HepG2 (cell line): ENCODE data around the gene NIFK. TPM values are rescaled to one million over a fixed set of nuclear protein-coding genes. Genes with fewer than 3 reads are reported as not detected.

ENCODE experiments used
- ATAC-seq: fragments of 200-7000 bp; cut with Tn5 transposase; 3 replicates; pipeline ENCODE4 v1.9.1; 2020; ENCODE audit warnings: mild to moderate bottlenecking, moderate library complexity
- BruUV-seq: library from RNA; stranded (reverse); fragments of 400-500 nt; replicated peaks from 2 replicates; lab custom pipeline; 2021; lab: Mats Ljungman, UMichigan
- CTCF ChIA-PET: fragments of 300-600 bp; formaldehyde crosslinking; extraction: SDS; loops from one replicate; lab custom pipeline; 2021; ENCODE audit warnings: low total read pairs, inconsistent platforms, low intra/inter-chr PET ratio; lab: Yijun Ruan, JAX
- POLR2A ChIA-PET: fragments of 350-600 bp; sonication (Branson Sonifier 250); formaldehyde crosslinking; loops from one replicate; lab custom pipeline; 2020; ENCODE audit warnings: antibody characterized with exemption, inconsistent platforms; lab: Yijun Ruan, JAX
- DNase-seq: peaks from one replicate; pipeline ENCODE4 v3.0.0-alpha.2; 2015; ENCODE audit warnings: low spot score
- FAIRE-seq: peaks from 3 replicates; lab custom pipeline; 2011; peaks lifted over from hg19 to GRCh38; lab: Jason Lieb, UNC
- H2AFZ ChIP-seq: one replicate; pipeline ENCODE4 v1.6.1; 2011; ENCODE audit warnings: low read length, inconsistent platforms
- H3K27ac ChIP-seq: fragments of 300-600 bp; 3 replicates; pipeline ENCODE4 v1.8.0; 2011; ENCODE audit warnings: mixed run types, mild to moderate bottlenecking, mixed read lengths, low read length, inconsistent platforms; ENCODE audit not compliant: insufficient read depth; ENCODE audit errors: extremely low read length
- H3K27me3 ChIP-seq, 2 experiments: fragments of 200-600 bp in 1 of 2; 2 replicates in 1 of 2; 3 replicates in 1 of 2; pipeline versions ENCODE4 v1.6.0 to v1.8.0; 2011; ENCODE audit warnings: low read length in 2 of 2, mild to moderate bottlenecking in 2 of 2, moderate library complexity in 2 of 2, inconsistent platforms in 1 of 2; ENCODE audit not compliant: insufficient read depth in 2 of 2, control insufficient read depth in 1 of 2
- H3K36me3 ChIP-seq, 2 experiments: fragments of 200-600 bp in 1 of 2; replicated peaks in 1 of 2; 2 replicates in 1 of 2; 3 replicates in 1 of 2; pipeline versions ENCODE4 v1.5.1 to v1.8.0; 2011; ENCODE audit warnings: low read length in 2 of 2, inconsistent platforms in 1 of 2; ENCODE audit not compliant: insufficient read depth in 2 of 2, control insufficient read depth in 1 of 2
- H3K4me1 ChIP-seq: 2 replicates; pipeline ENCODE4 v1.5.1; 2012; ENCODE audit warnings: low read length, inconsistent platforms; ENCODE audit not compliant: insufficient read depth
- H3K4me2 ChIP-seq: 2 replicates; pipeline ENCODE4 v1.6.0; 2011; ENCODE audit warnings: low read depth, low read length, inconsistent platforms
- H3K4me3 ChIP-seq, 3 experiments: fragments of 200-600 bp in 1 of 3; sonication (generic), shearing (Covaris generic) in 1 of 3; replicated peaks in 1 of 3; 2 replicates each; pipeline ENCODE4 v1.5.1; 2011 to 2016; ENCODE audit warnings: low read length in 3 of 3, inconsistent platforms in 2 of 3, low read depth in 2 of 3, mild to moderate bottlenecking in 2 of 3, control low read depth in 1 of 3, mixed read lengths in 1 of 3; ENCODE audit not compliant: insufficient read depth in 1 of 3
- H3K79me2 ChIP-seq: one replicate; pipeline ENCODE4 v1.6.1; 2011; ENCODE audit warnings: low read length, inconsistent platforms; ENCODE audit not compliant: insufficient read depth
- H3K9ac ChIP-seq: 2 replicates; pipeline ENCODE4 v1.6.0; 2011; ENCODE audit warnings: mild to moderate bottlenecking, low read depth, low read length, inconsistent platforms; ENCODE audit not compliant: insufficient read depth
- H3K9me3 ChIP-seq: 2 replicates; pipeline ENCODE4 v1.5.1; 2012; ENCODE audit warnings: mild to moderate bottlenecking, low read length
- H4K20me1 ChIP-seq: 2 replicates; pipeline ENCODE4 v1.6.0; 2011; ENCODE audit warnings: inconsistent platforms, mild to moderate bottlenecking, low read length, moderate library complexity; ENCODE audit not compliant: insufficient read depth
- CEBPG ChIP-seq: IDR thresholded peaks from 2 replicates; pipeline ENCODE4 v1.6.1; 2016
- CEBPZ ChIP-seq: IDR thresholded peaks from 2 replicates; pipeline ENCODE4 v1.6.1; 2012; ENCODE audit warnings: low read length, improper control_type of control experiment
- FOXA1 ChIP-seq, 2 experiments: fragments of 450-650 bp in 1 of 2; sonication (generic) in 1 of 2; formaldehyde crosslinking in 1 of 2; IDR thresholded peaks; 2 replicates each; pipeline versions ENCODE4 v1.4.0 to v1.6.1; 2016 to 2020; ENCODE audit warnings: missing genetic modification reagents in 1 of 2
- GFI1 ChIP-seq: sonication (generic); formaldehyde crosslinking; IDR thresholded peaks from 2 replicates; pipeline ENCODE4 v1.5.0; 2020; ENCODE audit warnings: missing genetic modification reagents, mild to moderate bottlenecking, borderline replicate concordance
- JARID2 ChIP-seq: sonication (generic); formaldehyde crosslinking; IDR thresholded peaks from 2 replicates; pipeline ENCODE4 v1.8.1; 2023; ENCODE audit warnings: missing genetic modification reagents, inconsistent platforms; ENCODE audit not compliant: insufficient replicate concordance
- RORA ChIP-seq: sonication (generic); formaldehyde crosslinking; IDR thresholded peaks from 2 replicates; pipeline ENCODE4 v1.5.0; 2020; ENCODE audit warnings: mild to moderate bottlenecking, missing genetic modification reagents, moderate library complexity
- YEATS2 ChIP-seq: sonication (generic); formaldehyde crosslinking; IDR thresholded peaks from 2 replicates; pipeline ENCODE4 v1.4.0; 2020; ENCODE audit warnings: missing genetic modification reagents, borderline replicate concordance
- ZFX ChIP-seq: sonication (generic); formaldehyde crosslinking; IDR thresholded peaks from 2 replicates; pipeline ENCODE4 v1.4.0; 2020; ENCODE audit warnings: mild to moderate bottlenecking, low read depth, missing genetic modification reagents, moderate library complexity
- ZKSCAN1 ChIP-seq: fragments of 150-350 bp; IDR thresholded peaks from 2 replicates; pipeline ENCODE4 v1.6.1; 2014; ENCODE audit warnings: low read length
- ZNF12 ChIP-seq: sonication (generic); formaldehyde crosslinking; IDR thresholded peaks from 2 replicates; pipeline ENCODE4 v1.5.0; 2020; ENCODE audit warnings: missing genetic modification reagents
- ZNF513 ChIP-seq: sonication (generic); formaldehyde crosslinking; conservative IDR thresholded peaks from 2 replicates; pipeline ENCODE4 v1.5.0; 2020; ENCODE audit warnings: missing genetic modification reagents
- ZNF574 ChIP-seq: sonication (generic); formaldehyde crosslinking; IDR thresholded peaks from 2 replicates; pipeline ENCODE4 v1.4.0; 2020; ENCODE audit warnings: missing genetic modification reagents
- ZNF614 ChIP-seq: IDR thresholded peaks from 2 replicates; pipeline ENCODE4 v1.6.1; 2018; ENCODE audit warnings: missing biosample characterization, missing genetic modification reagents, inconsistent platforms, borderline replicate concordance
- ZNF816 ChIP-seq: sonication (generic); formaldehyde crosslinking; IDR thresholded peaks from 2 replicates; pipeline ENCODE4 v1.8.0; 2022; ENCODE audit warnings: missing genetic modification reagents, mild to moderate bottlenecking, borderline replicate concordance
- WGBS: methylation state at CpG from one replicate; pipeline ENCODE4 v1.1.6; 2017; ENCODE audit warnings: low lambda C conversion rate; 5-methylcytosine and 5-hydroxymethylcytosine counted together
- in situ Hi-C: cut with HindIII; loops from 2 replicates; pipeline ENCODE4 v1.10.0; 2017; ENCODE audit warnings: low pct_unique_long_range_greater_than_20kb; ENCODE audit not compliant: extremely low pct_ligation_motif_present
- intact Hi-C: fragments of 100-400 bp; cut with micrococcal nuclease; formaldehyde crosslinking; loops from one replicate; pipeline ENCODE4 v1.10.0; 2022; ENCODE audit not compliant: unreplicated experiment
- polyA plus RNA-seq, 8 experiments: library from polyadenylated mRNA; depleted of rRNA in 3 of 8; stranded (reverse) in 7 of 8; unstranded in 1 of 8; fragments of >200 nt; fragmentation: Illumina TruSeq in 4 of 8; extraction: Trizol in 4 of 8; gene quantifications; 2 replicates each; pipeline versions ENCODE4 v1.2.1 to v1.2.3, GENCODE V29; 2011 to 2016; ENCODE audit warnings: low read depth in 4 of 8, missing spikeins in 1 of 8, mixed read lengths in 1 of 8; ENCODE audit not compliant: insufficient read depth in 1 of 8
- total RNA-seq, 5 experiments: library from RNA; depleted of rRNA; stranded (reverse); fragments of >200 nt; fragmentation: Illumina TruSeq; extraction: Trizol; gene quantifications; 2 replicates each; pipeline ENCODE4 v1.2.3, GENCODE V29; 2016; ENCODE audit warnings: low read depth in 1 of 5
- TF ChIP-seq, protein P1 (sequence below), 2 experiments: fragments of 450-650 bp in 1 of 2; sonication (generic) in 1 of 2; formaldehyde crosslinking; IDR thresholded peaks; 2 replicates each; pipeline versions ENCODE4 v1.5.0 to v1.8.0; 2020 to 2022; ENCODE audit warnings: mild to moderate bottlenecking in 1 of 2, missing genetic modification reagents in 1 of 2

The NIFK gene
- total and polyA plus RNA-seq, 2 of the 13 experiments (the other 11 are each of a cell fraction or from before 2014, with no cell fraction given), result 19.6 to 105 TPM

DNA sequence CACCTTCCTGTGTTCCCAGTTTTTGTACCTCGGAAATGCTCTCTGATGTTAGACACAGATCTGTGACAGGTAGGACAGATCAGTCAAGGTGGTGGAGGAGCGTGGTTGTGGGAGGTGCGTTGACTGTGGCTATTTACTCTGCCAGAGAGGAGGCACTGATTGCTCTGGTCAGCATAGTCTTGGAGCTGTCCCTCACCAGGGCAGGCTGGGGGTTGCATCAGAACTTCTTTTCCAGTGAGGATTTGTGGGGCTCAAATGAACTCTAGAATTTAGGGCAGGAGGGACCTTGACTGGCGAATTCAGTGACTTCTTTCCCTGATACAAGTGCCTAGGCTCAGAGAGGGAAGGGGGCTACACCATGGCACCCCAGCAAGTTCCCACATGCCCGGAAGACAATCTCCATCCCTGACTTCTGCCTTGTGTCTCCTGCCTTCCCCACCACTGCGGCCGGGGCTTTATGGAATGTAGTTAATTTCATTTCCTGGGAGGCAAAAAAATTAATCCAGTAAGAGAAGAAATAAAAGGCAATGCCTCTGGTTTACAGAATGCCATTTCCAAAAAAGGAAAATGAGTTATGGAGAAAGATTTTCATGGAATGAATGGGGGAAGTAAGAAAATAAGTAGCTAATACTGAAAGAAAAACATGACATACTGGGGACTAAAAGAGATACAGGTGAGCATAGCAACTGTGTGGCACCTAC is 26.1 kb downstream of the NIFK start:
- H3K27ac ChIP-seq, result no peak overlapping the region
- H3K4me2 ChIP-seq, result no peak overlapping the region
- peaks cover 1 to 26% of the 10 kb centered on the region in 2 experiments; a peak in 3 of 5 replicates for H3K27me3 ChIP-seq
- POLR2A ChIA-PET, result interaction anchor here (0.6 to 0.9 kb wide), 2 partner anchors 10 to 180 kb away, joined by 3 to 6 read pairs; partner anchors contain the start of gene RNU4ATAC
- intact Hi-C loops (no loop called here), in situ Hi-C loops (loop anchor here (10.0 kb wide), 1 partner anchor 116 kb away; no protein-coding TSS in a partner anchor)
- no peak overlapping the region for H2AFZ ChIP-seq
- DNase-seq (no peak), ATAC-seq (peak; percentile 40), FAIRE-seq (no peak)
- H3K9me3 ChIP-seq, result no peaks in the 10 kb centered on the region
- no peak overlapping the region for H3K4me3 ChIP-seq
- WGBS, result 25% methylated on average over 7 of the region's 7 CpGs
- H3K36me3 ChIP-seq, result no peaks in the 10 kb centered on the region
- BruUV-seq, result no TSS peak
- peaks cover 55% of the 10 kb centered on the region for H3K4me1 ChIP-seq
- no peaks in the 10 kb centered on the region for H3K79me2 ChIP-seq
- CTCF ChIA-PET, result no interaction called here
- no peak overlapping the region for H3K9ac ChIP-seq
- H4K20me1 ChIP-seq, result no peaks in the 10 kb centered on the region
- TF ChIP-seq ZNF12 (no peak), ZFX (CRISPR knock-in tag) (no peak), FOXA1 (IDR thresholded peaks at IDR 0.05) (no peak), FOXA1 (CRISPR knock-in tag; IDR thresholded peaks at IDR 0.05) (peak; percentile 49), ZNF513 (CRISPR knock-in tag) (no peak), GFI1 (CRISPR knock-in tag) (peak; percentile 71; the same call in 1 of the 2 replicates), JARID2 (CRISPR knock-in tag) (no peak), YEATS2 (no peak), ZNF574 (CRISPR knock-in tag) (no peak), ZKSCAN1 (no peak), ZNF614 (no peak), ZNF816 (CRISPR knock-in tag) (no peak), CEBPG (peak; percentile 37), RORA (CRISPR knock-in tag) (no peak), CEBPZ (no peak)
- TF ChIP-seq, protein P1, sequence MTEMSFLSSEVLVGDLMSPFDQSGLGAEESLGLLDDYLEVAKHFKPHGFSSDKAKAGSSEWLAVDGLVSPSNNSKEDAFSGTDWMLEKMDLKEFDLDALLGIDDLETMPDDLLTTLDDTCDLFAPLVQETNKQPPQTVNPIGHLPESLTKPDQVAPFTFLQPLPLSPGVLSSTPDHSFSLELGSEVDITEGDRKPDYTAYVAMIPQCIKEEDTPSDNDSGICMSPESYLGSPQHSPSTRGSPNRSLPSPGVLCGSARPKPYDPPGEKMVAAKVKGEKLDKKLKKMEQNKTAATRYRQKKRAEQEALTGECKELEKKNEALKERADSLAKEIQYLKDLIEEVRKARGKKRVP (CRISPR knock-in tag; IDR thresholded peaks at IDR 0.05), result peak in 1 of 2 experiments; percentile 63; a peak in 1 of 4 replicates
